Mesenchymal stem cell (in vitro differentiated cells and primary cell): Measurements from ENCODE around the gene KRTAP10-5.

Experiments
- DNase-seq: peaks from one replicate; pipeline ENCODE4 v3.0.0-alpha.2; 2013
- H2AFZ ChIP-seq: one replicate; pipeline ENCODE4 v1.6.1; 2013; ENCODE audit warnings: low read depth, mild to moderate bottlenecking, control low read depth, inconsistent platforms, low read length, moderate library complexity
- H2AK5ac ChIP-seq: 2 replicates; pipeline ENCODE4 v1.6.1; 2013; ENCODE audit warnings: low read length, moderate library complexity, mild to moderate bottlenecking, inconsistent platforms; ENCODE audit not compliant: severe bottlenecking
- H2BK120ac ChIP-seq: one replicate; pipeline ENCODE4 v1.6.1; 2013; ENCODE audit warnings: low read depth, mild to moderate bottlenecking, inconsistent platforms, low read length, moderate library complexity
- H2BK12ac ChIP-seq, 2 experiments: one replicate each; pipeline ENCODE4 v1.6.1; 2013; ENCODE audit warnings: inconsistent platforms in 2 of 2, low read length in 2 of 2, mild to moderate bottlenecking in 2 of 2, moderate library complexity in 2 of 2, control low read depth in 1 of 2
- H2BK15ac ChIP-seq: one replicate; pipeline ENCODE4 v1.6.1; 2013; ENCODE audit warnings: mild to moderate bottlenecking, low read depth, inconsistent platforms; ENCODE audit not compliant: poor library complexity, severe bottlenecking
- H2BK5ac ChIP-seq: 2 replicates; pipeline ENCODE4 v1.6.1; 2013; ENCODE audit warnings: low read depth, mild to moderate bottlenecking, low read length, control low read depth, inconsistent platforms; ENCODE audit not compliant: poor library complexity, severe bottlenecking
- H3K14ac ChIP-seq, 2 experiments: one replicate each; pipeline ENCODE4 v1.6.1; 2013; ENCODE audit warnings: inconsistent platforms in 2 of 2, low read length in 2 of 2, control low read depth in 1 of 2, mild to moderate bottlenecking in 1 of 2, moderate library complexity in 1 of 2
- H3K18ac ChIP-seq, 2 experiments: one replicate each; pipeline ENCODE4 v1.6.1; 2013; ENCODE audit warnings: inconsistent platforms in 2 of 2, low read length in 2 of 2, control low read depth in 1 of 2, low read depth in 1 of 2, mild to moderate bottlenecking in 1 of 2
- H3K23ac ChIP-seq, 2 experiments: one replicate each; pipeline ENCODE4 v1.6.1; 2013; ENCODE audit warnings: inconsistent platforms in 2 of 2, low read length in 2 of 2, mild to moderate bottlenecking in 2 of 2, moderate library complexity in 2 of 2, control low read depth in 1 of 2
- H3K27ac ChIP-seq: 2 replicates; pipeline ENCODE4 v1.5.1; 2013; ENCODE audit warnings: mild to moderate bottlenecking, moderate library complexity, low read length, control low read depth, inconsistent platforms; ENCODE audit not compliant: poor library complexity, severe bottlenecking
- H3K27me3 ChIP-seq, 2 experiments: 2 replicates each; pipeline versions ENCODE4 v1.6.1 to v1.7.0; 2013; ENCODE audit warnings: low read length in 2 of 2, mild to moderate bottlenecking in 2 of 2, moderate library complexity in 2 of 2, control low read depth in 1 of 2, inconsistent platforms in 1 of 2; ENCODE audit not compliant: control insufficient read depth in 1 of 2, insufficient read depth in 1 of 2
- H3K36me3 ChIP-seq, 2 experiments: 2 replicates each; pipeline versions ENCODE4 v1.6.1 to v1.7.0; 2013; ENCODE audit warnings: low read length in 2 of 2, control low read depth in 1 of 2, inconsistent platforms in 1 of 2, low read depth in 1 of 2, mild to moderate bottlenecking in 1 of 2; ENCODE audit not compliant: insufficient read depth in 2 of 2, control insufficient read depth in 1 of 2
- H3K4ac ChIP-seq, 2 experiments: one replicate each; pipeline ENCODE4 v1.6.1; 2013; ENCODE audit warnings: inconsistent platforms in 2 of 2, low read length in 2 of 2, mild to moderate bottlenecking in 2 of 2, moderate library complexity in 2 of 2, control low read depth in 1 of 2, low read depth in 1 of 2
- H3K4me1 ChIP-seq: 2 replicates; pipeline ENCODE4 v1.6.1; 2013; ENCODE audit warnings: low read depth, low read length, control low read depth; ENCODE audit not compliant: control insufficient read depth, insufficient read depth
- H3K4me2 ChIP-seq: 2 replicates; pipeline ENCODE4 v1.6.1; 2013; ENCODE audit warnings: low read length, mild to moderate bottlenecking, inconsistent platforms; ENCODE audit not compliant: poor library complexity, severe bottlenecking
- H3K4me3 ChIP-seq, 2 experiments: 2 replicates each; pipeline versions ENCODE4 v1.5.1 to v1.7.0; 2013; ENCODE audit warnings: low read length in 2 of 2, mild to moderate bottlenecking in 2 of 2, control low read depth in 1 of 2, low read depth in 1 of 2; ENCODE audit not compliant: insufficient read depth in 1 of 2
- H3K79me1 ChIP-seq: replicated peaks from 2 replicates; pipeline ENCODE4 v1.6.1; 2013; ENCODE audit warnings: mild to moderate bottlenecking, control low read depth, low read length, inconsistent platforms; ENCODE audit not compliant: poor library complexity, severe bottlenecking
- H3K9ac ChIP-seq: 2 replicates; pipeline ENCODE4 v1.7.0; 2013; ENCODE audit warnings: mild to moderate bottlenecking, low read length, moderate library complexity
- H3K9me3 ChIP-seq: 2 replicates; pipeline ENCODE4 v1.7.0; 2013; ENCODE audit warnings: mild to moderate bottlenecking, low read length; ENCODE audit not compliant: control insufficient read depth
- H4K8ac ChIP-seq: one replicate; pipeline ENCODE4 v1.6.1; 2013; ENCODE audit warnings: inconsistent platforms, mild to moderate bottlenecking, low read length, moderate library complexity
- H4K91ac ChIP-seq: one replicate; pipeline ENCODE4 v1.6.1; 2013; ENCODE audit warnings: mild to moderate bottlenecking, low read length, inconsistent platforms
- WGBS: methylation state at CpG from one replicate; pipeline ENCODE4 v1.1.7; 2013; ENCODE audit warnings: mixed read lengths; 5-methylcytosine and 5-hydroxymethylcytosine counted together

The KRTAP10-5 gene

DNA sequence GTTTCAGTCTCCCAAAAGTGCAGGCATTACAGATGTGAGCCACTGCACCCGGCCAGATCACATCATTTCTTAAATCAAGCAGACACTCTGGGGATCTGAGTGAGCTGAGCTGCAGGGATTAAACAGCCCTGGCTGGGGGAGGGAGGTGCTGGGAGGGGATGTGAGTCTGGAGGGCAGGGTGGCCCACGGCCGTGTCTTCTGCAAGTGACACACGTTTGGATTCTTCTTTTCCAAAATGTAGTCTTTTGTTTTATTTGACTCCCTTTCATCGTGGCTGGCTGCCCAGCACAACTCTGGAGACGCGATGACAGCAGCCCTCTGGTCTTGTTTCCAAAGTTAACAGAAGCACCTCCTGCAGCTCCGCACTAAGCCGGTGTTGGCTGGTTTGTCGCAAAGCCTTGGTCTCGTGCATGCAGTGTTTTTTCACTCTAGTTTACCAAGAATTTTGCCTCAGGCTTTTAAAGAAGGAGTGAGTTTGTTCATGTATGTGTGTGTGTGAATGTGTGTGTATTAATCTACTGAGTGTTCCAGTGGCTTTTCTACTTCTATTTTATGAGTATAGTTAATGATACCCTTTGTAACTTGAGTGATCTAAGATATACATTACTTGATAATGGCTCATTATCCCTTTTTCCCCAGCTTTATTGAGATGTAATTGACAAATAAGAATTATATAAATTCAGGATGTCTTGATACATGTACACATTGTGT is 2.8 kb upstream of the KRTAP10-5 start:
- Histone ChIP-seq H2AFZ (no peak overlapping the region), H3K27me3 (no peaks in the 10 kb centered on the region), H3K14ac (no peak overlapping the region), H3K18ac (no peak overlapping the region), H3K23ac (no peak overlapping the region), H3K4ac (no peak overlapping the region), H3K9me3 (peaks cover 25% of the 10 kb centered on the region), H2BK12ac (no peak overlapping the region), H3K4me3 (no peak overlapping the region), H4K8ac (no peak overlapping the region), H2BK5ac (no peak overlapping the region), H3K79me1 (no peaks in the 10 kb centered on the region), H3K4me1 (no peaks in the 10 kb centered on the region), H3K9ac (no peak overlapping the region), H2AK5ac (no peak overlapping the region), H3K27ac (no peak overlapping the region), H2BK120ac (no peak overlapping the region), H2BK15ac (no peak overlapping the region), H3K4me2 (no peak overlapping the region), H3K36me3 (no peaks in the 10 kb centered on the region), H4K91ac (no peak overlapping the region)
- WGBS, result 84% methylated on average over 10 of the region's 11 CpGs
- no peak for DNase-seq

DNA sequence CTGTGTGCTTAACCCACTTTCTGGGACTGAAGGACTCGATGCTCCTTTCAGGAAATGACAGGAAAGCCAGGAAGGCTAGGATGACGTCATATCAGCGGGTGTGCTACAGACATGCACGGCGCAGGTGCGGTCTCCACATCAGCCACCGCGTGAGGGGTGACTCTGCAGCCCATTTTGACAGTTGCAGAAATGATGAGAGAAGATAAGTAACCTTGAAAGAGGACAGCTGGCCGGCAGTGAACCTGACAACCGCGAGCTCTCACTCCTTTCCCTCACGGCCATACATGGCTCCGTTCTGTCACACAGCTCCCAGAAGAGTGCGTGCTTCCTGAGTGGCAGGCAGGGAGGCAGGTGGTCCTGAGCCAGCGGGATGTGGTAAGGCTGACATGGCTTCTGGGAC is 1.7 kb upstream of the KRTAP10-5 start:
- H3K4me3 ChIP-seq, result no peak overlapping the region
- no peak for DNase-seq
- H4K91ac ChIP-seq, result no peak overlapping the region
- H2BK12ac ChIP-seq, result no peak overlapping the region
- H2AFZ ChIP-seq, result no peak overlapping the region
- H2BK120ac ChIP-seq, result no peak overlapping the region
- H3K36me3 ChIP-seq, result no peaks in the 10 kb centered on the region
- H3K9me3 ChIP-seq, result peaks cover 32% of the 10 kb centered on the region
- H2BK5ac ChIP-seq, result no peak overlapping the region
- H3K4me1 ChIP-seq, result no peaks in the 10 kb centered on the region
- no peaks in the 10 kb centered on the region for H3K79me1 ChIP-seq
- no peaks in the 10 kb centered on the region for H3K27me3 ChIP-seq
- WGBS, result 81% methylated on average over 12 of the region's 15 CpGs
- no peak overlapping the region for H4K8ac ChIP-seq
- no peak overlapping the region for H3K27ac ChIP-seq
- no peak overlapping the region for H3K9ac ChIP-seq
- H3K18ac ChIP-seq, result no peak overlapping the region
- no peak overlapping the region for H3K4ac ChIP-seq
- H3K4me2 ChIP-seq, result no peak overlapping the region
- H3K23ac ChIP-seq, result no peak overlapping the region
- no peak overlapping the region for H3K14ac ChIP-seq
- no peak overlapping the region for H2BK15ac ChIP-seq
- H2AK5ac ChIP-seq, result no peak overlapping the region

GRCh38 chr21:44581158-44581557 is 754 bp upstream of the KRTAP10-5 start:
- Histone ChIP-seq H2AFZ (no peak overlapping the region), H4K91ac (no peak overlapping the region), H3K4me1 (no peaks in the 10 kb centered on the region), H3K4ac (no peak overlapping the region), H3K4me2 (no peak overlapping the region), H3K27me3 (no peaks in the 10 kb centered on the region), H2BK15ac (no peak overlapping the region), H3K36me3 (no peaks in the 10 kb centered on the region), H2BK5ac (no peak overlapping the region), H2AK5ac (no peak overlapping the region), H3K79me1 (no peaks in the 10 kb centered on the region), H3K9ac (no peak overlapping the region), H3K23ac (no peak overlapping the region), H3K14ac (no peak overlapping the region), H3K27ac (no peak overlapping the region), H2BK12ac (no peak overlapping the region), H4K8ac (no peak overlapping the region), H3K4me3 (no peak overlapping the region), H2BK120ac (no peak overlapping the region), H3K9me3 (peaks cover 38% of the 10 kb centered on the region), H3K18ac (no peak overlapping the region)
- WGBS, result 64% methylated on average over 1 of the region's 3 CpGs
- DNase-seq, result no peak

DNA sequence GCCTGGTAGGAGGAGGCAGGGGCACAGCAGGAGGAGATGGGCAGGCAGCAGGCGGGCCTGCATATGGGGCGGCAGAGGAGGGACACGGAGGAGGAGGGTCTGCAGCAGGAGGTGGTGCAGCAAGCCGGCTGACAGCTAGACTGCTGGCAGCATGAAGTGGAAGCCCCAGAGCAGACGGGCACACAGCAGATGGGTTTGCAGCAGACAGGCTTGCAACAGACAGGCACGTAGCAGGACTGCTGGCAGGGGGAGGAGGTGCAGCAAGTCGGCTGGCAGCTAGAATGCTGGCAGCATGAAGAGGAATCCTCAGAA is 615 bp downstream of the KRTAP10-5 start:
- peaks cover 34% of the 10 kb centered on the region for H3K9me3 ChIP-seq
- no peak overlapping the region for H3K14ac ChIP-seq
- no peaks in the 10 kb centered on the region for H3K4me1 ChIP-seq
- no peak overlapping the region for H2BK15ac ChIP-seq
- no peak overlapping the region for H3K27ac ChIP-seq
- H3K4me2 ChIP-seq, result no peak overlapping the region
- 85% methylated on average over 7 of the region's 7 CpGs for WGBS
- H3K23ac ChIP-seq, result no peak overlapping the region
- no peak overlapping the region for H3K9ac ChIP-seq
- no peak overlapping the region for H4K91ac ChIP-seq
- H2BK12ac ChIP-seq, result no peak overlapping the region
- no peaks in the 10 kb centered on the region for H3K27me3 ChIP-seq
- H4K8ac ChIP-seq, result no peak overlapping the region
- H3K79me1 ChIP-seq, result no peaks in the 10 kb centered on the region
- H2BK5ac ChIP-seq, result no peak overlapping the region
- no peak overlapping the region for H3K4me3 ChIP-seq
- H2AFZ ChIP-seq, result no peak overlapping the region
- H3K36me3 ChIP-seq, result no peaks in the 10 kb centered on the region
- H3K18ac ChIP-seq, result no peak overlapping the region
- no peak for DNase-seq
- H3K4ac ChIP-seq, result no peak overlapping the region
- no peak overlapping the region for H2AK5ac ChIP-seq
- no peak overlapping the region for H2BK120ac ChIP-seq
